A673 (cell line): Measurements from ENCODE around the gene RPL31. TPM values are rescaled to one million over a fixed set of nuclear protein-coding genes. Genes with fewer than 3 reads are reported as not detected.

Experiments used
- BruUV-seq: library from RNA; stranded (reverse); fragments of 400-500 nt; replicated peaks from 2 replicates; lab custom pipeline; 2021; lab: Mats Ljungman, UMichigan
- CTCF ChIA-PET: fragments of 300-600 bp; sonication (Branson Sonifier 250); formaldehyde crosslinking; loops from one replicate; lab custom pipeline; 2022; ENCODE audit warnings: antibody characterized with exemption; lab: Charles Lee
- POLR2A ChIA-PET: fragments of 300-600 bp; sonication (Branson Sonifier 250); formaldehyde crosslinking; loops from one replicate; lab custom pipeline; 2022; ENCODE audit warnings: antibody characterized with exemption; ENCODE audit not compliant: low non-redundant PET; lab: Charles Lee
- DNase-seq: peaks from one replicate; pipeline ENCODE4 v3.0.0-alpha.2; 2015; ENCODE audit warnings: low spot score
- H3K27ac ChIP-seq: fragments of 200-600 bp; sonication (generic); 2 replicates; pipeline ENCODE4 v1.5.1; 2016; ENCODE audit warnings: mixed run types, low read depth, mild to moderate bottlenecking, mixed read lengths, antibody characterized with exemption, low read length; ENCODE audit not compliant: poor library complexity, severe bottlenecking
- H3K27me3 ChIP-seq: fragments of 200-600 bp; sonication (generic); replicated peaks from 2 replicates; pipeline ENCODE4 v1.6.1; 2017; ENCODE audit warnings: mixed run types, low read depth, mild to moderate bottlenecking, mixed read lengths, antibody characterized with exemption, low read length; ENCODE audit not compliant: insufficient read depth, poor library complexity
- H3K36me3 ChIP-seq: fragments of 200-600 bp; sonication (generic); 2 replicates; pipeline ENCODE4 v1.6.1; 2016; ENCODE audit warnings: mixed run types, mild to moderate bottlenecking, mixed read lengths, antibody characterized with exemption, low read length; ENCODE audit not compliant: insufficient read depth, poor library complexity, severe bottlenecking
- H3K4me1 ChIP-seq: fragments of 200-600 bp; sonication (generic); 2 replicates; pipeline ENCODE4 v1.6.1; 2017; ENCODE audit warnings: mixed run types, mild to moderate bottlenecking, mixed read lengths, antibody characterized with exemption, low read length; ENCODE audit not compliant: insufficient read depth, poor library complexity, severe bottlenecking
- H3K4me3 ChIP-seq: fragments of 200-600 bp; sonication (generic); 2 replicates; pipeline ENCODE4 v1.5.1; 2016; ENCODE audit warnings: low read depth, mixed run types, mild to moderate bottlenecking, mixed read lengths, low read length; ENCODE audit not compliant: poor library complexity, severe bottlenecking
- H3K9me3 ChIP-seq: fragments of 200-600 bp; sonication (generic); 2 replicates; pipeline ENCODE4 v1.6.1; 2016; ENCODE audit warnings: mixed run types, low read depth, mild to moderate bottlenecking, mixed read lengths, antibody characterized with exemption, low read length; ENCODE audit not compliant: poor library complexity, severe bottlenecking
- CTCF ChIP-seq: fragments of 300-800, 200-600 bp; sonication (generic); conservative IDR thresholded peaks from 2 replicates; pipeline ENCODE4 v1.5.1; 2017; ENCODE audit warnings: low read depth, mild to moderate bottlenecking, antibody characterized with exemption, low read length, moderate library complexity, mixed read lengths
- EZH2 ChIP-seq: fragments of 200-600 bp; sonication (generic); IDR thresholded peaks from 2 replicates; pipeline ENCODE4 v1.6.1; 2017; ENCODE audit warnings: borderline replicate concordance, low read depth, mild to moderate bottlenecking, mixed read lengths, antibody characterized with exemption, low read length; ENCODE audit not compliant: poor library complexity, severe bottlenecking
- intact Hi-C: fragments of 100-400 bp; cut with micrococcal nuclease; formaldehyde crosslinking; loops from one replicate; pipeline ENCODE4 v1.10.0; 2022; ENCODE audit not compliant: unreplicated experiment
- total RNA-seq: library from RNA; stranded (reverse); gene quantifications from 2 replicates; pipeline ENCODE4 v1.2.3, GENCODE V29; 2021

RPL31 gene
- total RNA-seq, 1 experiment from 2014 or later, result 1,196 TPM

GRCh38 chr2:100968146-100969145, 33.6 kb upstream of the RPL31 start:
- ChIA-PET CTCF (no interaction called here), POLR2A (no interaction called here)
- no peak for TF ChIP-seq EZH2
- TF ChIP-seq CTCF, result no peak
- H3K36me3 ChIP-seq, result no peaks in the 10 kb centered on the region
- H3K4me3 ChIP-seq, result no peak overlapping the region
- no peak for DNase-seq
- BruUV-seq, result no TSS peak
- H3K27me3 ChIP-seq, result no peaks in the 10 kb centered on the region
- intact Hi-C loops, result no loop called here
- H3K9me3 ChIP-seq, result no peaks in the 10 kb centered on the region
- no peaks in the 10 kb centered on the region for H3K4me1 ChIP-seq
- H3K27ac ChIP-seq, result no peak overlapping the region

- POLR2A ChIA-PET, result no interaction called here
Measured at GRCh38 chr2:100969998-100970397, 32.1 kb upstream of the RPL31 start.

GRCh38 chr2:100971221-100971620, 30.9 kb upstream of the RPL31 start:
- Histone ChIP-seq H3K4me1 (no peaks in the 10 kb centered on the region), H3K9me3 (no peaks in the 10 kb centered on the region), H3K27me3 (no peaks in the 10 kb centered on the region), H3K4me3 (no peak overlapping the region), H3K36me3 (no peaks in the 10 kb centered on the region), H3K27ac (no peak overlapping the region)
- no TSS peak for BruUV-seq
- TF ChIP-seq CTCF (no peak), EZH2 (no peak)
- no peak for DNase-seq
- CTCF ChIA-PET, result no interaction called here
- POLR2A ChIA-PET, result no interaction called here
- intact Hi-C loops, result no loop called here

More at GRCh38 chr2:100969998-100970397, 32.1 kb upstream of the RPL31 start:
- intact Hi-C loops, result no loop called here
- no peaks in the 10 kb centered on the region for H3K36me3 ChIP-seq
- DNase-seq, result no peak
- H3K9me3 ChIP-seq, result no peaks in the 10 kb centered on the region
- BruUV-seq, result no TSS peak
- H3K27me3 ChIP-seq, result no peaks in the 10 kb centered on the region
- no peaks in the 10 kb centered on the region for H3K4me1 ChIP-seq
- H3K27ac ChIP-seq, result no peak overlapping the region
- TF ChIP-seq EZH2, result no peak
- no peak for TF ChIP-seq CTCF
- CTCF ChIA-PET, result no interaction called here
- no peak overlapping the region for H3K4me3 ChIP-seq
